HL-60 (cell line): ENCODE data around the gene PRKAB1.

ENCODE experiments used
- DNase-seq, 2 experiments: peaks; one replicate each; pipeline ENCODE4 v3.0.0-alpha.2; 2010 to 2020; ENCODE audit warnings: low read depth in 1 of 2, low spot score in 1 of 2
- H3K27ac ChIP-seq: fragments of 250-450 bp; sonication (Bioruptor Pico); replicated peaks from 2 replicates; pipeline ENCODE4 v1.5.1; 2020; ENCODE audit warnings: mild to moderate bottlenecking, moderate library complexity
- H3K27me3 ChIP-seq: fragments of 250-450 bp; sonication (Bioruptor Pico); 2 replicates; pipeline ENCODE4 v1.5.1; 2021; ENCODE audit warnings: mild to moderate bottlenecking, moderate library complexity; ENCODE audit not compliant: insufficient read depth, poor library complexity, severe bottlenecking
- H3K4me3 ChIP-seq: replicated peaks from 2 replicates; pipeline ENCODE4 v1.5.1; 2011; ENCODE audit warnings: mild to moderate bottlenecking, control low read depth, low read length; ENCODE audit not compliant: insufficient read depth
- CTCF ChIP-seq: IDR thresholded peaks from one replicate; pipeline ENCODE4 v1.5.1; 2011; ENCODE audit warnings: low read length, control low read depth, inconsistent platforms; ENCODE audit not compliant: insufficient read depth
- GABPA ChIP-seq: IDR thresholded peaks from 2 replicates; pipeline ENCODE4 v1.6.1; 2012; ENCODE audit warnings: low read depth
- POLR2AphosphoS5 ChIP-seq: IDR thresholded peaks from 2 replicates; pipeline ENCODE4 v1.6.1; 2012; ENCODE audit warnings: low read depth
- REST ChIP-seq: IDR thresholded peaks from 2 replicates; pipeline ENCODE4 v1.6.1; 2012; ENCODE audit warnings: low read depth; ENCODE audit not compliant: insufficient replicate concordance
- SPI1 ChIP-seq: IDR thresholded peaks from 2 replicates; pipeline ENCODE4 v1.6.1; 2012; ENCODE audit warnings: low read depth, mild to moderate bottlenecking, borderline replicate concordance

Gene PRKAB1

GRCh38 chr12:119689935-119690500 lies 22.1 kb downstream of the PRKAB1 start:
- H3K4me3 ChIP-seq, result no peak overlapping the region
- H3K27me3 ChIP-seq, result no peaks in the 10 kb centered on the region
- TF ChIP-seq POLR2AphosphoS5, result no peak
- no peak for TF ChIP-seq REST
- no peak for TF ChIP-seq CTCF
- no peak for TF ChIP-seq GABPA
- TF ChIP-seq SPI1, result no peak
- no peak overlapping the region for H3K27ac ChIP-seq
- DNase-seq, result no peak

- TF ChIP-seq REST (no peak), GABPA (no peak), POLR2AphosphoS5 (no peak)
- Histone ChIP-seq H3K27me3 (no peaks in the 10 kb centered on the region), H3K4me3 (no peak overlapping the region), H3K27ac (no peak overlapping the region)
- no peak for DNase-seq
Observed at GRCh38 chr12:119691202-119691810, 23.4 kb downstream of the PRKAB1 start.

GRCh38 chr12:119692410-119692809 lies 24.5 kb downstream of the PRKAB1 start:
- Histone ChIP-seq H3K27ac (no peak overlapping the region), H3K27me3 (no peaks in the 10 kb centered on the region), H3K4me3 (no peak overlapping the region)
- no peak for DNase-seq
- no peak for TF ChIP-seq SPI1
- no peak for TF ChIP-seq GABPA
- no peak for TF ChIP-seq REST
- no peak for TF ChIP-seq CTCF
- TF ChIP-seq POLR2AphosphoS5, result no peak

- H3K27ac ChIP-seq, result no peak overlapping the region
- H3K4me3 ChIP-seq, result no peak overlapping the region
- H3K27me3 ChIP-seq, result no peaks in the 10 kb centered on the region
- no peak for DNase-seq
- TF ChIP-seq CTCF (no peak), POLR2AphosphoS5 (no peak), SPI1 (no peak), REST (no peak), GABPA (no peak)
Observed at GRCh38 chr12:119692997-119693396, 25.1 kb downstream of the PRKAB1 start.
